Prostate gland (tissue), 2 donors: ENCODE results near the gene AUTS2. TPM values are rescaled to one million over a fixed set of nuclear protein-coding genes. Genes with fewer than 3 reads are reported as not detected.

Source experiments
- DNase-seq: peaks from one replicate; pipeline ENCODE4 v3.0.0-alpha.2; 2019; ENCODE audit warnings: low spot score
- H3K27ac ChIP-seq, 2 donors: fragments of 200-600 bp; sonication (generic); 2 replicates each; pipeline ENCODE4 v1.5.1; 2017 to 2019
- H3K27me3 ChIP-seq: fragments of 200-600 bp; sonication (generic); replicated peaks from 2 replicates; pipeline ENCODE4 v1.5.1; 2019; ENCODE audit not compliant: insufficient read depth
- H3K36me3 ChIP-seq, 2 donors: fragments of 200-600 bp; sonication (generic); 1 replicate in 1 of 2; 2 replicates in 1 of 2; pipeline versions ENCODE4 v1.5.1 to v1.8.1; 2017 to 2019
- H3K4me1 ChIP-seq: fragments of 200-600 bp; sonication (generic); replicated peaks from 2 replicates; pipeline ENCODE4 v1.5.1; 2019
- H3K4me3 ChIP-seq, 2 donors: fragments of 200-600 bp; sonication (generic); 2 replicates each; pipeline ENCODE4 v1.5.1; 2017 to 2019
- H3K9me3 ChIP-seq: fragments of 200-600 bp; sonication (generic); 2 replicates; pipeline ENCODE4 v1.5.1; 2017
- CTCF ChIP-seq, 4 experiments: fragments of 200-600 bp in 2 of 4; fragments of 450-650 bp in 2 of 4; sonication (generic) in 2 of 4; IDR thresholded peaks; 1 replicate in 3 of 4; 2 replicates in 1 of 4; pipeline ENCODE4 v1.5.1; 2016 to 2019; ENCODE audit warnings: antibody characterized with exemption in 4 of 4, mild to moderate bottlenecking in 2 of 4, moderate library complexity in 2 of 4
- POLR2A ChIP-seq: fragments of 450-650 bp; IDR thresholded peaks from one replicate; pipeline ENCODE4 v1.6.1; 2016; ENCODE audit warnings: antibody characterized with exemption, mild to moderate bottlenecking
- POLR2AphosphoS5 ChIP-seq: sonication (generic); formaldehyde crosslinking; IDR thresholded peaks from one replicate; pipeline ENCODE4 v1.6.1; 2017; ENCODE audit warnings: antibody characterized with exemption
- WGBS: methylation state at CpG from one replicate; pipeline ENCODE4 v1.1.5; 2018; 5-methylcytosine and 5-hydroxymethylcytosine counted together
- intact Hi-C: fragments of 100-400 bp; cut with DNase I; formaldehyde crosslinking; loops from one replicate; pipeline ENCODE4 v1.14.2; 2022
- total RNA-seq, 2 donors: library from RNA; depleted of rRNA; stranded (reverse); fragments of >200 nt; gene quantifications; one replicate each; pipeline ENCODE4 v1.1.0, GENCODE V29; 2016

AUTS2 gene
- total RNA-seq, 2 donors from 2014 or later, result 25.0 to 55.2 TPM

GRCh38 chr7:70321016-70321590 lies 722.8 kb downstream of the AUTS2 start:
- Histone ChIP-seq H3K9me3 (no peaks in the 10 kb centered on the region), H3K4me3 (no peak overlapping the region), H3K36me3 (no peaks in the 10 kb centered on the region), H3K27me3 (no peaks in the 10 kb centered on the region), H3K4me1 (no peaks in the 10 kb centered on the region), H3K27ac (no peak overlapping the region)
- 86% methylated on average over 6 of the region's 6 CpGs for WGBS
- DNase-seq, result no peak
- no peak for TF ChIP-seq POLR2AphosphoS5
- no peak for TF ChIP-seq CTCF (IDR thresholded peaks at IDR 0.05)
- no peak for TF ChIP-seq POLR2A
- intact Hi-C loops, result no loop called here

GRCh38 chr7:70322856-70323255 lies 724.6 kb downstream of the AUTS2 start:
- Histone ChIP-seq H3K27me3 (no peaks in the 10 kb centered on the region), H3K36me3 (no peaks in the 10 kb centered on the region), H3K4me1 (no peaks in the 10 kb centered on the region), H3K9me3 (no peaks in the 10 kb centered on the region), H3K4me3 (no peak overlapping the region), H3K27ac (no peak overlapping the region)
- intact Hi-C loops, result no loop called here
- no peak for DNase-seq
- no peak for TF ChIP-seq POLR2AphosphoS5
- 100% methylated on average over 1 of the region's 1 CpG for WGBS

- Histone ChIP-seq H3K9me3 (no peaks in the 10 kb centered on the region), H3K36me3 (no peaks in the 10 kb centered on the region), H3K4me3 (no peak overlapping the region), H3K27me3 (no peaks in the 10 kb centered on the region), H3K27ac (no peak overlapping the region), H3K4me1 (no peaks in the 10 kb centered on the region)
- WGBS, result 73% methylated on average over 2 of the region's 2 CpGs
- TF ChIP-seq POLR2AphosphoS5 (no peak), POLR2A (no peak), CTCF (IDR thresholded peaks at IDR 0.05) (no peak)
- intact Hi-C loops, result no loop called here
- no peak for DNase-seq
These were observed 727.3 kb downstream of the AUTS2 start for GRCh38 chr7:70325509-70326101.

GRCh38 chr7:70334295-70334694 lies 736.0 kb downstream of the AUTS2 start:
- no peak for TF ChIP-seq CTCF (IDR thresholded peaks at IDR 0.05)
- whole genome bisulfite sequencing, result 99% methylated on average over 2 of the region's 2 CpGs

GRCh38 chr7:70334871-70335270 lies 736.6 kb downstream of the AUTS2 start:
- Histone ChIP-seq H3K27me3 (no peaks in the 10 kb centered on the region), H3K36me3 (no peaks in the 10 kb centered on the region), H3K4me1 (no peaks in the 10 kb centered on the region), H3K9me3 (no peaks in the 10 kb centered on the region), H3K4me3 (no peak overlapping the region), H3K27ac (no peak overlapping the region)
- WGBS, result 80% methylated on average over 2 of the region's 2 CpGs
- intact Hi-C loops, result no loop called here
- no peak for DNase-seq
- TF ChIP-seq POLR2AphosphoS5 (no peak), POLR2A (no peak), CTCF (IDR thresholded peaks at IDR 0.05) (no peak)

More at GRCh38 chr7:70334295-70334694, 736.0 kb downstream of the AUTS2 start:
- Histone ChIP-seq H3K27me3 (no peaks in the 10 kb centered on the region), H3K4me1 (no peaks in the 10 kb centered on the region), H3K9me3 (no peaks in the 10 kb centered on the region), H3K27ac (no peak overlapping the region), H3K4me3 (no peak overlapping the region), H3K36me3 (no peaks in the 10 kb centered on the region)
- intact Hi-C loops, result no loop called here
- no peak for DNase-seq
